Kidney (tissue), 14 donors: ENCODE results near the gene FBXO33. TPM values are rescaled to one million over a fixed set of nuclear protein-coding genes. Genes with fewer than 3 reads are reported as not detected.

ENCODE experiments used
- DNase-seq, 5 donors: peaks; one replicate each; pipeline ENCODE4 v3.0.0-alpha.2; 2013 to 2020
- FAIRE-seq: peaks from 2 replicates; lab custom pipeline; 2012; peaks lifted over from hg19 to GRCh38; lab: Jason Lieb, UNC
- H3K27ac ChIP-seq, 2 donors: one replicate each; pipeline ENCODE4 v1.7.0; 2013; ENCODE audit warnings: low read depth in 2 of 2, low read length in 2 of 2, inconsistent platforms in 1 of 2
- H3K27me3 ChIP-seq: one replicate; pipeline ENCODE4 v1.7.1; 2013; ENCODE audit warnings: low read length, inconsistent platforms; ENCODE audit not compliant: control insufficient read depth, insufficient read depth
- H3K36me3 ChIP-seq, 3 donors: one replicate each; pipeline versions ENCODE4 v1.7.0 to v1.7.1; 2013; ENCODE audit warnings: low read length in 3 of 3, control low read depth in 1 of 3, inconsistent platforms in 1 of 3; ENCODE audit not compliant: insufficient read depth in 3 of 3, control insufficient read depth in 2 of 3
- H3K4me1 ChIP-seq, 3 donors: one replicate each; pipeline versions ENCODE4 v1.7.0 to v1.7.1; 2013; ENCODE audit warnings: low read length in 3 of 3, inconsistent platforms in 1 of 3, low read depth in 1 of 3; ENCODE audit not compliant: control insufficient read depth in 2 of 3, insufficient read depth in 2 of 3
- H3K4me3 ChIP-seq, 3 donors: one replicate each; pipeline versions ENCODE4 v1.7.0 to v1.8.1; 2013; ENCODE audit warnings: low read length in 3 of 3, control low read depth in 1 of 3, inconsistent platforms in 1 of 3
- H3K9ac ChIP-seq, 3 donors: one replicate each; pipeline versions ENCODE4 v1.7.0 to v1.7.1; 2013; ENCODE audit warnings: low read length in 3 of 3, control low read depth in 1 of 3, inconsistent platforms in 1 of 3
- H3K9me3 ChIP-seq, 3 donors: one replicate each; pipeline versions ENCODE4 v1.7.0 to v1.7.1; 2013; ENCODE audit warnings: low read length in 3 of 3, control low read depth in 1 of 3, inconsistent platforms in 1 of 3; ENCODE audit not compliant: control insufficient read depth in 2 of 3, insufficient read depth in 1 of 3
- intact Hi-C: fragments of 100-400 bp; cut with DNase I; formaldehyde crosslinking; loops from one replicate; pipeline ENCODE4 v1.11.1; 2022
- polyA plus RNA-seq: library from polyadenylated mRNA; stranded (reverse); fragments of 350-450 nt; fragmentation: Illumina TruSeq; extraction: RNeasy Lipid Tissue Mini Kit (QIAGEN cat#74804); gene quantifications from one replicate; pipeline ENCODE4 v1.2.3, GENCODE V29; 2014; ENCODE audit warnings: low read depth, low replicate concordance; ENCODE audit not compliant: insufficient read depth
- total RNA-seq: library from RNA; stranded (reverse); fragmentation: NEBNext Ultra II Directional; extraction: Animal tissue kit (Norgen Biotek cat#: 25700); gene quantifications from one replicate; pipeline ENCODE4 v1.2.1, GENCODE V29; 2021
- TF ChIP-seq, protein P1 (sequence below): IDR thresholded peaks from 3 replicates; pipeline ENCODE4 v1.5.1; 2012; ENCODE audit warnings: mild to moderate bottlenecking, moderate library complexity, borderline replicate concordance; ENCODE audit not compliant: insufficient read depth; ENCODE audit errors: extremely low read depth
- donor health status: control.
- donor health status: control.
- donor health status: control.
- donor health status: control.
- donor health status: control.
- donor health status: DM: yes; HTN: yes; CAD: no.
- donor health status: Normal renal cell carcinoma (clear cell type).

The FBXO33 gene
- total and polyA plus RNA-seq, 2 donors from 2014 or later, result 6.5 to 11.2 TPM

DNA sequence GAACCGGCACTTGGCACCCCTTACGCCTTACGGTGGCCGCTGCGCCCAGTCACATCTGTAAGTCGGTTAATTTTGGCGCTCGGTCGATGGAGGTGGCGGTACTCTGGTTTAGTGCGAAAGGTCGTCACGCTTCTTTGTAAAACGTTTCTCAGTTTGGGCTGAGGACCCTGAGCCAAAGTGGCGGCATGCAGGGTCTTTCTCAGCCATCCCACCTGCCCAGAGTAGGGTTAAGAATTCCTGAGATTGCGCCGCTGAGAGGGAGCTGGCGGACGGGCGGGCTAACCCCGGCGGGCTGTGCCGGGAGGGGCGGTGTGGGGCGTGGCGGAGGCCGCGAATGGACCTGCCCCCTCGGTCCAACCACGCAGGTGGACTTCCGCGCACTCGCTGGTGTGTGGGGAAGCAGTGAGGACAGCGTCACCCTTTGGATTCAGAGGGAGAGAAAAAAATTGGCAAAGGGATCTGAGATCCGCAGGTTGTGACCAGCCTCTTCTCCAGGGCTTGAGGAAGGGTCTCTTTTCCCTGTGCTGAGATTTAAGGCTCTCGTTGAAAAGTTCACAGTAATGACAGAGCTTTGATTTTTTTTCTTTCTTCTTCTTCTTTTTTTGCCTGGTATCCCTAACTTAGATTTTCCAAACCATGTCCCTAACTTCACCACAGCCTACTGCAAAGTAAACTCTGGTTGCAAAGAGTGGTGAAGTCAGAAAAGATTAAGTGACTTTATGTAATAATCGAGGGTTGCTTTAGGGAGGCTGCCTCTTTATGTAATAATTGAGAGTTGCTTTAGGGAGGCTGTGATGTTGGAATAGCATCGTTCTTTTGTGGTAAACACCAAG, 602 bp upstream of the FBXO33 start:
- peak overlapping the region; percentile 90 to 98 for H3K27ac ChIP-seq
- H3K36me3 ChIP-seq, result no peaks in the 10 kb centered on the region
- no peaks in the 10 kb centered on the region for H3K27me3 ChIP-seq
- peak; percentile 94 to 97 (median 96) for DNase-seq
- H3K4me1 ChIP-seq, result peaks cover 5 to 12% (median 5%) of the 10 kb centered on the region in 3 donors
- TF ChIP-seq, protein P1, sequence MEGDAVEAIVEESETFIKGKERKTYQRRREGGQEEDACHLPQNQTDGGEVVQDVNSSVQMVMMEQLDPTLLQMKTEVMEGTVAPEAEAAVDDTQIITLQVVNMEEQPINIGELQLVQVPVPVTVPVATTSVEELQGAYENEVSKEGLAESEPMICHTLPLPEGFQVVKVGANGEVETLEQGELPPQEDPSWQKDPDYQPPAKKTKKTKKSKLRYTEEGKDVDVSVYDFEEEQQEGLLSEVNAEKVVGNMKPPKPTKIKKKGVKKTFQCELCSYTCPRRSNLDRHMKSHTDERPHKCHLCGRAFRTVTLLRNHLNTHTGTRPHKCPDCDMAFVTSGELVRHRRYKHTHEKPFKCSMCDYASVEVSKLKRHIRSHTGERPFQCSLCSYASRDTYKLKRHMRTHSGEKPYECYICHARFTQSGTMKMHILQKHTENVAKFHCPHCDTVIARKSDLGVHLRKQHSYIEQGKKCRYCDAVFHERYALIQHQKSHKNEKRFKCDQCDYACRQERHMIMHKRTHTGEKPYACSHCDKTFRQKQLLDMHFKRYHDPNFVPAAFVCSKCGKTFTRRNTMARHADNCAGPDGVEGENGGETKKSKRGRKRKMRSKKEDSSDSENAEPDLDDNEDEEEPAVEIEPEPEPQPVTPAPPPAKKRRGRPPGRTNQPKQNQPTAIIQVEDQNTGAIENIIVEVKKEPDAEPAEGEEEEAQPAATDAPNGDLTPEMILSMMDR, result no peak
- H3K9me3 ChIP-seq, result no peaks in the 10 kb centered on the region
- intact Hi-C loops, result no loop called here
- no peak for FAIRE-seq
- H3K4me3 ChIP-seq, result peak overlapping the region; percentile 80 to 94 (median 92)
- H3K9ac ChIP-seq, result peak overlapping the region; percentile 86 to 93 (median 91)

DNA sequence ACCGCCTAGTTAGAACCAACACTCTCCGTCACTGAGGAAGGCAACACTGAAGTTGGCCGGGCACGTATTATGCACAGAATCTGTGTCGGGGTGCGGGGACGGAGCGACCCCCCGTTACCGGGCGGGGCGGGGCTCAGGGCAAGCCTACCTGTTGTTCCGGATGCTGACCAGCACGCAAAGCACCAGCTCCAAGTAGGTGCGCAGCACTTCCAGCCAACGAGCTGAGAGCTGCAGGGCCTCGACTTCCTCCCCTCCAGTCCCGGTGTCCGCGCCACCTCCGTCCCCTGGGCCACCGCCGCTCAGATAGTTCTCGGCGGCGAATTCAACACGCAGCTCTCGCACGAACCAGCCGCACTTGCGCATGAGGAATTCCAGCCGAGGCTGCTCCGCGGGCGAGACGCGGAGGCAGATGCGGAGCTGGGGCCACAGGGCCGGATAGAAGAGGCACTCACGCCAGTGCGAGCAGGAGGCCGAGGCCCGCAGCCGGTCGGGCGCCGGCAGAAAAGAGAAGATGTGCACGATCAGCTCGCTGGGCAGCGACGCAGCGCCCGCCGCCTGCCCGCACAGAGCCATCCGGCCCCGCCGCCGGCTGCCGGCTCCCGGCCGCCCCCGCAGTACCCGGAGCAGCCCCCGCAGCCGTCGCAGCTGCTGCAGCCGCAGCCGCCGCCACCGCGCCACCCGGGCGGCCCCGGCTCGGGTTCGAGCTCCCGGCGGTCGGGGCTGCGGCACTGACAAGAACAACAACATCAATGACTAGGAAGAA, 636 bp downstream of the FBXO33 start:
- no peaks in the 10 kb centered on the region for H3K27me3 ChIP-seq
- intact Hi-C loops, result no loop called here
- no peak for FAIRE-seq
- TF ChIP-seq, protein P1, result no peak
- peak overlapping the region; percentile 93 to 96 (median 94) for H3K4me3 ChIP-seq
- peak overlapping the region; percentile 35 to 92 (median 80) for H3K9ac ChIP-seq
- H3K9me3 ChIP-seq, result no peaks in the 10 kb centered on the region
- H3K27ac ChIP-seq, result peak overlapping the region; percentile 91 to 100
- peaks cover 5 to 12% (median 5%) of the 10 kb centered on the region in 3 donors for H3K4me1 ChIP-seq
- peak; percentile 64 to 86 (median 69) for DNase-seq
- H3K36me3 ChIP-seq, result no peaks in the 10 kb centered on the region

DNA sequence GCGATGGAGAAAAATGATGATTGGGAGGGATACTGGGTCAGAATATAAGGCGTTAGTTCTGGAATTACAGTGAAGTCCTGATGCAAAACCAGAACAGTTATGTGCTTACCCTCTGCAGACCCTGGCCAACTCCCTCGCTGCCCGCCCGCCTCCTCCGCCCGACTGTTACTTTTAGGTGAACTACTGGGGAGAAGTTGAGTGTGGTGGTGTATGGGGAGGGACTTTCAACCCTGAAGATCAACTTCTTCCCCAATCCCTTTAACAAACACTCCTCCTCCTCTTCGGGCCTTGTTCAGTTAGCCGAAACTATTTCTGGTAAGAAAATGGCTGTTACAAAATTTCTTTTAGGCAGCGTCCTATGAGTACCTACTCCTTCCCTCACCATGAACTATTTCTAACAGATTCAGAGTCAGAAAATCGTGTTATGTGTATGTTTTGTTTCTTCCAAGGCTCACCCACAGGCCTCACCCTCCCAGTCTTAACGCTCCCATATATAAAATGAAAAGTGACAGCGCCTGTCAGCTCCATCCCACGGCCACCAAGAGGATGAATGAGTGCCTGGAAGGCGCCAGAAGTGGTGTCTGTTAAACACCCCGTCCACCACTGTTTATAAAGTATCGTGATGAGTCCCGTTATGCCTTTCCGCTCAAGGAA, 1.3 kb downstream of the FBXO33 start:
- peaks cover 5 to 15% (median 5%) of the 10 kb centered on the region in 3 donors for H3K4me1 ChIP-seq
- peak in 4 of 5 donors; percentile 21 to 54 (median 46) for DNase-seq
- peak overlapping the region; percentile 35 to 86 (median 80) for H3K9ac ChIP-seq
- intact Hi-C loops, result no loop called here
- no peaks in the 10 kb centered on the region for H3K36me3 ChIP-seq
- H3K9me3 ChIP-seq, result no peaks in the 10 kb centered on the region
- TF ChIP-seq, protein P1, result no peak
- no peaks in the 10 kb centered on the region for H3K27me3 ChIP-seq
- peak overlapping the region; percentile 92 to 94 (median 93) for H3K4me3 ChIP-seq
- FAIRE-seq, result no peak
- H3K27ac ChIP-seq, result peak overlapping the region; percentile 91 to 100
